GM21576 (cell line): Measurements from ENCODE around the gene SORCS1.

Experiments used
- ATAC-seq: cut with Tn5 transposase; IDR thresholded peaks from one replicate; pipeline ENCODE4 v1.9.1; 2021; ENCODE audit warnings: mild to moderate bottlenecking, moderate library complexity; ENCODE audit not compliant: unreplicated experiment

The SORCS1 gene

DNA sequence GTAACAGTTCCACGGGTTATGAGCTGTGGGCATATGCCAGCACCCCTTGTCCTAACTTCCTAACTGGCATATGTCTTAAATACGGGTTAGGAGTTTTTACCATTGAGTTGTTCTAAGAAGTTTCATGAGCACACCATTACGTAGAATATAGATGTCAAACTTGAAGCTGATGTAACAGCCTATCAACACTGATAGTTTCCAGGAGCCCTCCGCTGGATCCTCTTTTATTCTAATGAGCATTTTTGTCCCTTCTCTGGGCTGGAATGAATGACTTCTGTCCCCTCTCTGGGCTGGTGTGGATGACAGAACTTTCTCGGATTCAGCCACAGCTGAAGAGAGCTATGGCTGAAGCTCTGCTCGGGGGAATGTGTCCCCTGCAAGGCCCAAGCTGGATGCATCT is 256.3 kb downstream of the SORCS1 start:
- ATAC-seq: no peak

DNA sequence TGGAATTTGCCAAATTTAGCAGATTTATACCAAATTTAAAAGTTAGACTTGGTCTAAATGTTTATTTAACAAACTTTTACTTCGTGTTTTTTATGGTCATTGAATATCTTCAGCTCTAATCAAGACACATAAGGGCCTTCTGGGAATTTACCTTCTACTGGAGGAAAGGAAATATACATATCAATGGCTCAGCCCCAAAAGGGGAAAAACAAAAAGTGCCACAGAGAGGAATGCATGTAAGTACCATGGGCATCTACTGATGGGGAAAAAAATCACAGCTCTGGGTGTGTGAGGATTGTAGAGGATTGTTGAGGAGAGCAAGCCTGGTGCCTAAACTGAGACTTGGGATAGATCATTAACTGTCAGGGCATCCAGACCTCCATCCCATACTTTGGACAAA is 260.3 kb downstream of the SORCS1 start:
- no peak for ATAC-seq

DNA sequence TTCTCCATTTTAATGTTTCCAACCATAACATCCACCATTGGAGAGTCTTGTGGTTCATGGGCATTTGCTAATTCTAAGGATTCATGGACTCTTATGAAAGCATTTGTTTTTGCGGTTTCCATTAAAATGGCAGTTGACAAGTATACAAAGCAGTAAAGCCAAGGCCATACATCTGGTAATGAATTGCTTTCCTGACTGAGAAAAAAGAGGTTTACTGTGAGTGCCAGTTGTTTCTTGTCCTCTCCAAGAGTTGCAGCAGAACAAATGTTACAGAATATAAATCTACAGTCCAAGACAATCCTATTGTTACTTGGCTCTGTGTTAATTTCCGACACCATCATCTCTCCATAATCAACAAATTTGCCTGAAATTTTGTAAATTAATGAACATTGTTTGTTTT is 261.3 kb downstream of the SORCS1 start:
- ATAC-seq: no peak

- ATAC-seq: no peak
Measured at GRCh38 chr10:106900016-106900652, 264.4 kb downstream of the SORCS1 start.

DNA sequence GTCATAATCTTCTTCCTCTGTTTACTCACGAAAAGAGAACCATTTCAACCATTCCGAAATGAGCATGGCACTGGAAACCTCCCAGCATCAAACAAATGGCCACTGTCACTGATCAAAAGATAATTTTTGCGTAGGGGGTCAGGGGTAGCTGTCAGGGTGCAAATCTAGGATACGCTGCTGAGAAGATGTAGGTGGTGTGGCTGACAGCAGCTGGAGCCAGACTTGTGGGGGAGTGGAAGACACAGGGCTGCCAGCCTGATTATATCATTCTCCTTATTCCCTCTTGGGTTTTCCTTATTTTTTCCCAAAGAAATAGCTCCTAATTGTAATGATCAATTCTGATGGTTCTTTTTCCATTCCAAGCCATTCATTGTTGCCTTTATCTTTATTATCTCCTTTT is 266.1 kb downstream of the SORCS1 start:
- ATAC-seq: no peak

DNA sequence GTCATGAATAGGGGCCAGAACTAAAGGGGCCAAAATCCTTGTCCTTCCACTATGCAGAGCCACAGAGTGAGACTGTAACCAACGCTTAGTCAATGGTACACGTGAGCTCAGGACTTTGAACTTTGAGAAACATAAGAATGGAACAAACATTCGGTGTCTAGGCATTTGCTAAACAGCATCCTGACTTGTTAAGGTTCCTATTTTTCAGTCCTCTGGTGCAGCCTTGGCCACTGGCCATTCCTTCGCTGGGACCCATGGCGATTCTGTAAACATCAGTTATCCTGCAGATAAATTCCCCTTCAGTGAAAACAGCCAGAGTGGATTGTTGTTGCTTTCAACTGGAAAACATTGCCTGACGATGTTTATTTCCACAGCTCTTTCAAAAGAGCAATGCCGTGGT is 266.8 kb downstream of the SORCS1 start:
- ATAC-seq: no peak

DNA sequence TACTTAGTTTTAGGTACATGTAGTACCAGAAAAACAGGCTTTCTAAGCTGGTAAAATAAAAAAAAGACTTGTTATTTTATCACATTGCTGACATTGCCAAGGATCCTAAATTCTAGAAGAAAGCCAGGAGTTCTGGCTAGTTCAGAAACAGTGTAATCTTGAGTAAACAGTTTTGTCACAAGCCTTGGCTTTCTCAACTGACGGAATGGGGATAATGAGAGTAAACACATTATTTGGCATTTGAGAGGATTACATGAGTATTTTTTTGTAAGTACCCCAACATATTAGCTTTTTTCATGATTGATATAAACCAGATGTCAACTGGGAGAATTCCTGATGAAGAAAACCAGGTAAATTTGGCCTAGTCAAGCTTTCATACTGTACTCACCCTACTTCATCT is 269.8 kb downstream of the SORCS1 start:
- ATAC-seq: no peak

- ATAC-seq: no peak
Measured at GRCh38 chr10:106877574-106877973, 286.9 kb downstream of the SORCS1 start.

DNA sequence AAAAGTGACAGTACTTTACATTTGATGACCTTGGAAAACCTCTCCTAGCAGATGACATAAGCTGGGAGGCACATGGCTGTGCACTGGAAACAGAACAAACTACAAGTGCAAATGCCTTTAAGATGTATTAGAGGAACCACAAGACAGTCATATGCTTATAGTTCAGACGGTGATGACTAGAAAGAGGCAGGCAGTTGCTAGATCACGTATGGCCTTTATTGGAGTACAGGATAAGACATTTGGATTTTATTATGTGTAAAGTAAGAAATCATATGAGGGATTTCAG is 290.0 kb downstream of the SORCS1 start:
- ATAC-seq: no peak

DNA sequence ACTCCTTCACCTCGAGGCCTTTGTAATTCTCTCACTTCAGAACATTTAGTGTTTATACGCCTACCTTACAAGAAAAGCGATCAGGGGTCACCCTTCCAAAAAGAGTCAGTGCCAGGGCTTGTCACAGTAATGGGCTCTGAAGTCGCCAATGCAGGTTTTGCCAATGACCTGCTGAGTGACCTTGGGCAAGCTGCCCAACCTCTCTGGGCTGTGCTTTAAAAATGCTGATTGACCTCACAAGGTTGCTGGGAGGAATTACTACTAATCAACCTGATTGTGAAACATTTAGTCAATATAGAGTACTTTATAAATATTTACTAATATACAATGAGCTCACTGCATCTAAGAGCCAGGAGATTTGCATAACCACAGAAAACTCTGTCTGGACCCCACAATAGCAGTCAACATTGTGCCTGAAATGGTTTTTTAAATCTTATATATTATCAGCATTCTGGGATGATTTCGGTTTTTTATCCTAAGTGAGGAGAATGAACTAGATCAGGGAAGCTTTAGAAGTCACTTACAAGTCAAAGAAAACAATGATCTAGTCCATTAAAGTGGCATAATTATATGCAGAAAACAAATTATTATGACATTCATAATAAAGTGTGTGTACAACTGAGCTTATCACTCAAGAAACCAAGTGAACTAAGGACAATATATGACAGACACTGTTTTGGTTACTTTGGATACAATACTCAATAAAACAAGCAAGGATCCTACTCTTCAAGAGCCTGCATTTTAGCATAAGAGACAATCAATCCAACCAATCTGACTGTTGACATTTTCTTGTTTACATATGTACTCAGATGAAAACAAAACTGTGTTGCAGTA is 290.5 kb downstream of the SORCS1 start:
- no peak for ATAC-seq

- no peak for ATAC-seq
Measured at GRCh38 chr10:106872176-106872575, 292.3 kb downstream of the SORCS1 start.

- peak; percentile 51 for ATAC-seq
Measured at GRCh38 chr10:106866244-106866845, 298.2 kb downstream of the SORCS1 start.

GRCh38 chr10:106864031-106864430 is 300.5 kb downstream of the SORCS1 start:
- ATAC-seq: no peak

DNA sequence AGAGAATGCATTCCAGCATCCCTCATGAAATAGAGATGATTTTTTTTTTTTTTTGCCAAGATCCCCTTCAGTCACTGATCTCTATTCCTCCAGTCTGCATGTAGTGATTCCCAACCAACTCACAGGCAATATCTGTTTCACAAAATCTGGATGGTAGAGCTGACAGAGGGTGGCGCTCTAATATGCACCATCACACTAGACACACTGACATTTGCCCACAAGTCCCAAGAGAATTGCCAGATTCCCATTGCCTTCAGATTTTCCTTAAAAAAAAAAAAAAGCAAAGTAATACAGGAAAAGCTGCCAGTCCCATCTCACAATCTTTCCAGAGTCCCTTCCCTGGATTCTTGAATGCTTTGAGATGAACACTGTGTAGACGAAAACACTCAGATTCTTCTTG is 301.0 kb downstream of the SORCS1 start:
- no peak for ATAC-seq

GRCh38 chr10:106859892-106860652 is 304.4 kb downstream of the SORCS1 start:
- no peak for ATAC-seq

DNA sequence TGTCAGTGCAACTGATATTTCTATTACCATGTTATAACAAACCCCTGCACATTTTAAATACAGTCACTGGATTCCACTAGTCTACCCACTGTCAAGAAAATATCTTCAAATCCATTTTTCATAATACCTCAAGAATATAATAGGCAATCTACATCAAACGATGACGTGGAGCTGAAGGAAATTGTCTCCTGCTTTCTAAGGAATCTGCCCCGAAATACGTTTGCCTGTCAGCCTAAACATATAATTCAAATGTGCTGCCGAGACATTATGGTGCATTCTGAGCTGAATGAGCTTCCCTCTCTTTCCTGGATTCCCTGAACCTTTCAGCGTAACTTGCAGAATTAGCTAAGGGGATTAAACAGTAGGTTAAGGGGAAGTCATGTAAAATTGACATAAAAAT is 306.8 kb downstream of the SORCS1 start:
- no peak for ATAC-seq

- no peak for ATAC-seq
Measured at GRCh38 chr10:106857213-106857612, 307.3 kb downstream of the SORCS1 start.

DNA sequence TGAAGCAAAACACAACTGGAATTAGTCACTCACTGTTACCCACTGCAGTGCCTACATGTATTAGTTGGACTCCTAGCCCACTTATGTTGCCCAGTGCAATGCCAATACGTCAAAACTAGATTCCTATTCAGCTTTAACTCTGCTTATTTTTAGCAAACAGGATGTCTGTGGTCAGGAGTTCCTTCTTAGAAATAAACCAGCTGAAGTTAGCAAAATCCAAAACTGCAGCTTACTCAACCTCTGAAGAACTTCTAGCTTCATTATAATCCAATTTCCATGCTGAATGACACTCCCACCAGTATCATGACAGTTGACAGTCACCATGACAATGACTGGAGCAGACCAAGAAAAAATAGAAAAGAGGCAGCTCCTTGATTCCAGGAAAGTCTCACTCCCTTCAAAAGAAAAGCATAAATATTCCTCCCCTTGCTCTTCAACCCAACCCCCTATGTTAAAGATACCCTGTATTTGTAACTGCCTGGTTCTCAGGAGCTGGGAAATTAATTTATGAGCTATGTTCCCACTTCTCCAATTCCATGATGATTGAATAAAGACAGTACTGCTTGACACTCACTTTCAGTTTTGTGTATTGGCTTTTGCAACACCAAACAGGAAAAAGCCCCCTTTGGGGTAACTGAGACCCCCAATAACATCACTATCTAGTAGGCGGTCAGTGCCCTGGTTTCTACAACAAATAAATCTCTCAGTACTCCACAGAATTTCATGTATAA is 327.4 kb downstream of the SORCS1 start:
- peak; percentile 98 for ATAC-seq

GRCh38 chr10:106832846-106833245 is 331.7 kb downstream of the SORCS1 start:
- no peak for ATAC-seq

DNA sequence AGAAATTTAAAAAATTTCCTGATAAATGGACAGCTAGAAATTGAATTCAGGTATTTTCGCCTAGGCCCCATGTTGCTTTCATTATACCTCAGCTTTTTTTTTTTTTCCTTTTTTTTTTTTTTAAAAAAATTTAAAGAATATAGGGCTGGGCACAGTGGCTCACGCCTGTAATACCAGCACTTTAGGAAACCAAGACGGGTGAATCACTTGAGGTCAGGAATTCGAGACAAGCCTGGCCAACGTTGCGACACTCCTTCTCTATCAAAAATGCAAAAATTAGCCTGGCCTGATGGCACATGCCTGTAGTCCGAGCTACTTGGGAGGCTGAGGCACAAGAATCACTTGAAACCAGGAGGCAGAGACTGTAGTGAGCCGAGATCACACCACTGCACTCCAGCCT is 334.0 kb downstream of the SORCS1 start:
- ATAC-seq: no peak

GRCh38 chr10:106830006-106830405 is 334.5 kb downstream of the SORCS1 start:
- no peak for ATAC-seq
